ENCODE measurements around the gene DOK4.

GRCh38 chr16:57493767-57494166 is 7.5 kb upstream of the DOK4 start:
- TF ChIP-seq POLR2A (IDR thresholded peaks at IDR 0.05; ENCODE audit: extremely low read depth, insufficient read length), result no peak
- TF ChIP-seq, protein P1, sequence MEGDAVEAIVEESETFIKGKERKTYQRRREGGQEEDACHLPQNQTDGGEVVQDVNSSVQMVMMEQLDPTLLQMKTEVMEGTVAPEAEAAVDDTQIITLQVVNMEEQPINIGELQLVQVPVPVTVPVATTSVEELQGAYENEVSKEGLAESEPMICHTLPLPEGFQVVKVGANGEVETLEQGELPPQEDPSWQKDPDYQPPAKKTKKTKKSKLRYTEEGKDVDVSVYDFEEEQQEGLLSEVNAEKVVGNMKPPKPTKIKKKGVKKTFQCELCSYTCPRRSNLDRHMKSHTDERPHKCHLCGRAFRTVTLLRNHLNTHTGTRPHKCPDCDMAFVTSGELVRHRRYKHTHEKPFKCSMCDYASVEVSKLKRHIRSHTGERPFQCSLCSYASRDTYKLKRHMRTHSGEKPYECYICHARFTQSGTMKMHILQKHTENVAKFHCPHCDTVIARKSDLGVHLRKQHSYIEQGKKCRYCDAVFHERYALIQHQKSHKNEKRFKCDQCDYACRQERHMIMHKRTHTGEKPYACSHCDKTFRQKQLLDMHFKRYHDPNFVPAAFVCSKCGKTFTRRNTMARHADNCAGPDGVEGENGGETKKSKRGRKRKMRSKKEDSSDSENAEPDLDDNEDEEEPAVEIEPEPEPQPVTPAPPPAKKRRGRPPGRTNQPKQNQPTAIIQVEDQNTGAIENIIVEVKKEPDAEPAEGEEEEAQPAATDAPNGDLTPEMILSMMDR (IDR thresholded peaks at IDR 0.05; ENCODE audit: low read depth, low read length), result no peak

Measured in NB4 (cell line).